ENCODE measurements around the gene GPT2.

GPT2 gene

DNA sequence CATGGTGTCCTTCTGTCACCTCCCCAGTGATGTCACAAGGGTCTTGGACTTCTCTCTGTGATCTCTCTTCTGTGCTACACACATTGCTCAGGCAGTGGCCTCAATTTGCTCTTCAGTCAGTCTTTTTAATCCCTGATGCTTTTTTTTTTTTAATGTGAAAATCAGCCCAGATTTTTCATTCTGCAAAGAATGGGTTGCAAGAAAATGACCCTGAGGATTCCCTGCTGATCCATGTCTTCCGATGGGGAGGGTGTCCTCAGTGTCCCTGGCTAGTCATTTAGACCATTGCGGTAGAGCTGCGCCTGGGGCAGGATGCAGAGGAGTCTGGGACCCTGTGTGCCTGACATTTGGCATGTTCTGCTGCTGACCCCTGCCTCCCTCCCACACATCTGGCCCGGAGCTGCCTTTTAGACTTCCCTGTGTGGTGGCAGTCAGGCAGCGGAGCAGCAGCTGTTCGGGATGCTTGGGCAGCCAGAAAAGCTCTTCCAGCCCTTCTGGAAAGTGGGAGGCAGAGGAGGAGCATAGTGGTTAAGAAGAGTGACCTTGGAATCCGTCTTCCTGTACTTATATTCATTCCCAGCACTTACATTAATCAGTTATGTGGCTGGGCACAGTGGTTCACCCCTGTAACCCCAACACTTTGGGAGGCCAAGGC is 12.3 kb downstream of the GPT2 start:
- DNase-seq (ENCODE audit: low read depth in 2 of 2): no peak

DNA sequence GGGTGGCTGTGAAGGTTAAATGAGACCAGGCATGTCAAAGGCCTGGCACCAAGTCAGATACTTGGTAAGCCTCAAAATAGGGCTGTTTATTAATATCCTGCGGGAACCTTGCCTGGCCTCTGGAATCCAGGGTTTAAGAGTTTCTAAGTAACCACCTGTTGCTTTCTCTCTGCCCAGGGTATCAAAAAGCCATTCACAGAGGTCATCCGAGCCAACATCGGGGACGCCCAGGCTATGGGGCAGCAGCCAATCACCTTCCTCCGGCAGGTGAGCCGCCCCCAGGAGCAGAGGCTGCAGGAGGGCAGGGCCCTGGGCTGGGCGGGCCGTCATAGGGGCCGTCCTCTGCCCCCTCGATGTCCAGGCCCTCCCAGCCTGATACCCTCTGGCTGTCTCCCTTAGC is 13.3 kb downstream of the GPT2 start:
- DNase-seq (ENCODE audit: low read depth in 2 of 2): no peak

DNA sequence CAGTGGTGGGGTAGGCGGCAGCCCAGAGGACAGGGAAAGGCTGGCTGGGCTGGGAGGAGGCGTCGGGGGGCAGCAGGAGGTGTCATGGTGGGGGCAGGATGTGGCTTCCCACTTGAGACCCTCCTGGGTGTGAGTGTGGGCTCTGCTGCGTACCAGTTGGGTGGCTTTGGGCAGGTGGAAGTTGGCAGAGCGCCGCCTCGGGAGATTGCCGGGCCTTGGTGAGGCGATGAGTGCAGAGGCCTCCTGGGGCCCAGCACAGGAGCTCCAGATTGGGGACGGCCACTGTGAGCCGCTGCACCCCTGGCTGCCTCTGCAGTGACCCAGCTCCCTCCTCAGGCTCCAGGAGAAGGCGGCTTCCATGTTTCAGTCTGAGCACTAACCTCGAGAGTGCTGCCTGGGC is 13.8 kb downstream of the GPT2 start:
- DNase-seq (ENCODE audit: low read depth in 2 of 2): no peak

DNA sequence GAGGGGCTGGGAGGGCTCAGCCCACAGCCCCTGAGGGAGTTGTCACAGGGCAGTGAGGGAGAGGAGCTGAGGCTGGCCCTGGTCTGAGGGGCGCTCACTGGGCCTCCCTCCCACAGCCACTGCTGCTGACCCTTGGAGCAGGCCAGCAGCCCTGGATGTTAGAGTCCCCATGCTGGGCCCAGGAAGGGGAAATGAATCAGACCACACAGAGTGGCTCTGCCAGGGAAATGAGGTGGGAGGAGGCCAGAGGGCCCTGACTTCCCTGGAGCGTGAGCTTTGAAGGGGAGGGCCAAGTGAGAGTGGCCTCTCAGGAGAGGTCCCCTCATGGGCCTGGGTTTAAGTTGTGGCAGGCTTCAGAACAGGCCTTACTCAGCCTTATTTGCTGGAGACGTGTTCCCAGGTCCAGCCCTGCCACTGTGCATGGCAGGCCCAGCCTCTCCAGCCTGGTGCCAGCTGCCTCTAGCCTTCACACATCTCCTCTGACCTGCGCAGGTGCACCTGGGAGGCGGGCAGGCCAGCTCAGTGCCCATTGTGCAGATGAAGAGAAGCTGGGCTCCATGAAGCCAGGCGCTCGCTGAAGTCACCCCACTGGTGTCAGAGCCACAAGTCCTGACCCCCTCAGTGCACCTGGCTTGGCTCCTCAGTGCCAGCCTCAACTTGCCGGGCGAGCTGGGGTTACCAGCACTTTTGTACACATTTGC is 15.4 kb downstream of the GPT2 start:
- no peak for DNase-seq (ENCODE audit: low read depth in 2 of 2)

DNA sequence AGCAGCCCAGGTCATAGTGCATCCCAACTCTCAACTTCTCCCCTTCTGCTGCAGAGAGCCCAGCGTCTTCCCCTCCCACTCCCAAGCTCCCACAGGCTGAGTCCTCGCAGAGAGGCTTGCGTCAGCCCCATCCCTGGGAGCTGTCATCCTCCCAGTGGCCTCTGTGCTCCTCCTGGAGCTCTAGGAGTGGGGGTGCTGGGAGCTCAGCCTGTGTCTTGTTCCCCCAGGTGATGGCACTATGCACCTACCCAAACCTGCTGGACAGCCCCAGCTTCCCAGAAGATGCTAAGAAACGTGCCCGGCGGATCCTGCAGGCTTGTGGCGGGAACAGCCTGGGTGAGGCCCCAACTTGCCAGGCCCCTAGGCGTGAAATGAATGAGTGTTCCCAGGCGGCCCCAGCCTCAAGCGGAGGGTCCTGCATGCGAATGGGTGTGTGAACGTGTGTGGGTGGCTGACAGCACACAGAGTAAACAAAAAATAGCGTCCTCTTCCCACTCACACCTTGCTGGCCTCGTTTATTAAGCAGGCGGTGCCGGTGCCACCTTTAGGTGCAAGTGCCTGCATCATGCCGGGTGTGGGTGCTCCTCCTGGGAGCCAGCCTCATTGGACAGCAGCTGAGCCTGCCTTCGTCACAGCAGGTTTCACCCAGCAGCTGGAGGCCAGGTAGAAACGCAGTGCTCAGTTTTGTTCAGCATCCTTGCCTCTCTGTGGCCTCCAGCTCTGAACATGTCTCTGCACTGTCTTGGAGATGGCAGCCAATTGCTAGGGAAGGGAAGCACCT is 16.5 kb downstream of the GPT2 start:
- DNase-seq (ENCODE audit: low read depth in 2 of 2): no peak

DNA sequence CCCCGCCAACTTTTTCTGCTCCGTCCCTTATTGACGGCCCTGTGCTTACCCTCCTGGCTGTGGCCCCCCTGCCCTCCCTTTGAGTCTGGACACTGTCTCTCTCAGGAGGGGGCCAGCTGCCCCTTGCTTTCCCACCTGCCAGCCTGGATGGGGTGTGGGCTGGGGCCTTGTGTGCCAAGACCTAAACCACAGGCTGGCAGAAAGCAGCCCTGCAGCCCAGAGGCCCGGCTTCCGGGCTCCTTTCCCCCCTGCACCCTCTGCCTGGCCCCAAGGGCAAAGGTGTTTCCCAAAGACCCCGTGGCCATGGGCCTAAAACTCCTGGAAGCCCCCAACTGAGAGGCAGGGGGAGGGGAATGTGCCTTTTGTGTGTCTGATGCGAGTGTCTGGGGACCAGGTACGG is 17.5 kb downstream of the GPT2 start:
- DNase-seq (ENCODE audit: low read depth in 2 of 2): no peak

DNA sequence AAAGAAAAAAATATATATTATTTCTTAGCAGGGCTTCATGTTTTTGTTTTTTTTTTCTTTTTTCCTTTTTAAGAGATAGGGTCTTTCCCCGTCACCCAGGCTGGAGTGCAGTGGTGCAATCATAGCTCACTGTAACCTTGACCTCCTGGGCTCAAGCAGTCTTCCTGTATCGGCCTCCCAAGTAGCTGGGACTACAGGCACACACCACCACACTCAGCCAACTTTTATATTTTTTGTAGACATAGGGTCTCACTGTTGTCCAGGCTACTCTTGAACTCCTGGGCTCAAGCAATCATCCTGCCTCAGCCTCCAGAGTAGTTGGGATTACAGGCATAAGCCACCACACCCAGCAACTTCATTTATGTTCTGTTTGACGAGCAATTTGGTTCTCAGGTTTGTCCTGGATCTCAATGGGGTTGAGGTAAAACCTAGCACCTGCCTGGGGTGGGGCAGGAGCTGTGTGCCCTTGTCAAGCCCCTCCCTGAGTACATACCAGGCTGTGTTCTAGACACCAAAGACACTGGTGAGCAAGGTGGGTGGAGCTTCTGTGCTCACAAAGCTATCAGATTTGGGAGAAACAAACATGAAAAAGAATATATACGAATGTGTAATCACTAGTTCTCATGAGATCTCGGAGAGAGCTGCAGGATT is 19.2 kb downstream of the GPT2 start:
- no peak for DNase-seq (ENCODE audit: low read depth in 2 of 2)

DNA sequence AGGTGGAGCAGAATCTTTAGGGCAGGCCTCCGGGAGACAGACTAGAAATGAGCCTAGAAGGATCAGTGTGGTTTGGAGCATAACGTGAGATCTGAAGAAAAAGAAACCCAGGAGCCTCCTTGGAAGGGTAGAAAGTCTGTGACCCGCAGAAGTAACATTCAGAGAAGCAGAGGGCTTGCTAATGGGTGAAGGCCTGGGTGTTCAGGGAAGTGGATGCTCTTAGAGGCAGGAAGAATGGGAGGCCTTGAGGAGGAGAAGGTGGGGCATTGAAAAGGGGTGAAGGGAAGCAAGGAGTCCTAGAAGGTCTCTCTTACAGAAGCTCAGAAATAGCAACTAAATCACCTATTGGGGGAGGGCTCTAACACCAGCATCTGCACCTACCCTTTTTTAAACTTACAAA is 20.3 kb downstream of the GPT2 start:
- DNase-seq (ENCODE audit: low read depth in 2 of 2): no peak

DNA sequence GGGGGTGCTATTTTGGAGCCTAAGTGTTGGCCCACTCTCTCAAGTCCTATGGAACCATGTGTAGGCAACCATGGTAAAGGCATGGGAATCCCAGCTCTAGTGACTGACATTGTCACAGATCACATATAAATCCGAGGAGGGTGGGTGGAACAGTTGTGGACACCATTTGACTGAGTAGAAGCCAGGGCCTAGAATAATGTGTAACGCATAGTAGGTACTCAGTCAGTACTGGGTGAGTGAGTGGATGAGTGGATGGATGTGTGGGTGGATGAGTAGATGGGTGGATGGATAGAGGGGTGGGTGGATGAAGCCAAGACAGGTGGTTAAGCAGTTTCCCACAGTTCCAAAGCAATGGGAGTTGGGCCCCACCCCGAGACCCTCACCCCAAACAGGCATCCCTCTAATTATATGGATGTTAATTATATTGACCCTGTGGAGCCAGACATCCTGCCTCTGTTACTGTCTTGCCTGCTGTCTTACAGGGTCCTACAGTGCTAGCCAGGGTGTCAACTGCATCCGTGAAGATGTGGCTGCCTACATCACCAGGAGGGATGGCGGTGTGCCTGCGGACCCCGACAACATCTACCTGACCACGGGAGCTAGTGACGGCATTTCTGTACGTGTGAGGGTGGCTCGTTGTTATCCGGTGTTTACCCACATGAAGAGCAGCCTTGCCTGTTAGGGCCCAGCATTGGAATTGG is 22.3 kb downstream of the GPT2 start:
- no peak for DNase-seq (ENCODE audit: low read depth in 2 of 2)

DNA sequence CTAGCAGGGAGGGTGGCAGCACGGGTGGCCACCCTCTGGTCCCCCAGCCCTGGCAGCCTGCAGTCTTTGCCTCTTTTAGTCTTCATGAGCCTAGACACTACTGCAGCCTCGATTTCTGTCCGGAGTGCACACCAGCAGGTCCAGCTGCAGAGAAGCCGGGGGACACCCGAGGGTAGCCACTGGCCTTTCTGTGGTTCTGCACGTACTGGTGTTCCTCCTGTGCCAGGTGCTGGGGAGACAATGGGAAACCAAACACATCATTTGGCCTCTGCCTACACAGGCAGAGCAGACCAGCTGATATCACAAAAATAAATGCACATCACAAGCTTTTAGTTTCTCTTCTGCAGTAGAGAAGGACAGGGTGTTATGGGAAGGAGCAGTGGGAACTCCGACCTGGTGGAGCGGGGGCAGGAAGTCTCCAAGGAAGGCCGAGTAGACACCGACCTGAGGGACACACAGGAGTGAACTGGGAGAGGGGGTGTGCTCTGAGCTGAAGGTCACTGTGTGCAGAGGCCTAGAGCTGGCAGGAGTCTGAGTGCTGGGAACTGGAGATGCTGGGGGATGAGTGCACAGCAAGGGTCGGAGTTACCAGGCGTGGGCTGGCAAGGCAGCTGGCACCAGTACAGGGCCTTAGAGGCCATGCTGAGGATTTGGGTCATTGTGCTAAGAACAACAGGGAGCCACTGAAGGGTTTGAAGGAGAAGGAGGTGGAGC is 23.1 kb downstream of the GPT2 start:
- DNase-seq (ENCODE audit: low read depth in 2 of 2): no peak

DNA sequence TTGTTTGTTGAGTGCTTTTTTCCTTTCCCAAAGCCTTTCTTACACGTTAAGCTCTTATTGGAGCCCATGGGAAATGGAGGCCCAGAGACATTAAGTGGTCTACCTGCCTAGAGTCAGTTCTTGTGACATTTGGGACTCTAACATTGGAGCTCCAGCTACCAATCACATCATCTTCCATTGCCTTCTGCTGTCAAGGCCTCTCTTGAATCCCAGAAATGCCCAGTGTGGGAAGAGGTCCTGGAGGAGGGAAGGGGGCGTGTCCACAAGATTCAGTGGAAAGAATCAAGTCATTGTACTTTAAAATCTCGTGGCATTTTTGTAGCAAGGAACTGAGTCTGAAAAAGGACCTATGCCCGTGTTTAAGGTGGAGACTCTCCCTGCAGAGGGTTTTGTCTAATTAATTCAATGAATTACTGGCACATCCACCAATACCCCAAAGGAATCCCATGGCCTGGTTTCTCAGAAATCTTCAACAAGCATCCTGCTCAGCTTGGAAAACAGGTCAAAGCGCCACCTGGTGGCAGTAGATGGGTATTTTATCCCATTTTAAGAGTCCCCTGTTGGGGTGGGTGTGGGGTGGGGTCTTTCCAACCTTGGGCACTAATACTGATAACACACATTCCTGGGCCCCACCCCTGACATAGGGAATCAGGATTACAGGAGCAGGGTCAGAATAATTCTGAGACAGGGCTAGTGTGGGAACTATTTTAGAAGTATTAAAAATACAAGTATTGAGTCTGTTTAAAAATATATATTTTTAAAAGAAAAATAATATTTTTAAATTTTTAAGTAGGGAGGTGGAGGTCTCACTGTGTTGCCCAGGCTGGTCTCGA is 24.6 kb downstream of the GPT2 start:
- DNase-seq (ENCODE audit: low read depth in 2 of 2): peak; percentile 27 to 28

DNA sequence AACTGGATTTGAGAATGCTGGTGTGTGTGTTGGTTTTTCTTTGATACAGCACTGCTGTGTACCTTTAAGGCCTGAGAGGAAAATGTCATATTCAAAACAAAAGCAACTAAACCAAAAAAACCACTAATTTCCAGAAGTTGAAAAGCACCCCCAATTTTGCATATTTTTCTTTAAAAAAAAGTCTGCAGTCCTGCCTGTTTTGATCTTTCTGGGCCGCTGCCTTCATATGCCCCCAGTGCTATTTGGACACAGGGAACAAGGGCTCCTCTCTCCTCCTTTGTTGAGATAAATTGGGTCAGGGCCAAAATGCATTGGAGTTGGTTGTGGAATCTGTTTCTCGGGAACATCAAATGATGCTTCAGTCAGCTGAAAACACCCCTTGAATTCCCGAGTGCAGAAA is 26.9 kb downstream of the GPT2 start:
- no peak for DNase-seq (ENCODE audit: low read depth in 2 of 2)

DNA sequence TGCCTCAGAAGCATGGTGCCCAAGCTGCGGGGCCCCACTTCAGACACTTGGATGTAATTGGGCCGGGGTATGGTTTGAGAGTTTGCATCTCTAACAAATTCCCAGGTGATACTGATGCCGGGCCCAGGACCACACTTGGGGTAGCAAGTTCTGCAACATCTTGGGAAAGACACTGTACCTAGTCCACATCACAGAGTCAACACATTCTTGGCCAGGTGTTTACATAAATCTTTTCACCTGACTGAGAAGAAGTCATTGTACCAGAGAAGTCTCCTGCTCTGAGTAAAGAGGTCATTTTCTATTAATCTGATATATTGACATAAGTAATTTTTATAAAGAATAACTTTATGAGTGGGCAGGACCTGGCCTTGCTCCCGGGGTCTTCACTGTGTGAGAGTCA is 27.5 kb downstream of the GPT2 start:
- DNase-seq (ENCODE audit: low read depth in 2 of 2): no peak

DNA sequence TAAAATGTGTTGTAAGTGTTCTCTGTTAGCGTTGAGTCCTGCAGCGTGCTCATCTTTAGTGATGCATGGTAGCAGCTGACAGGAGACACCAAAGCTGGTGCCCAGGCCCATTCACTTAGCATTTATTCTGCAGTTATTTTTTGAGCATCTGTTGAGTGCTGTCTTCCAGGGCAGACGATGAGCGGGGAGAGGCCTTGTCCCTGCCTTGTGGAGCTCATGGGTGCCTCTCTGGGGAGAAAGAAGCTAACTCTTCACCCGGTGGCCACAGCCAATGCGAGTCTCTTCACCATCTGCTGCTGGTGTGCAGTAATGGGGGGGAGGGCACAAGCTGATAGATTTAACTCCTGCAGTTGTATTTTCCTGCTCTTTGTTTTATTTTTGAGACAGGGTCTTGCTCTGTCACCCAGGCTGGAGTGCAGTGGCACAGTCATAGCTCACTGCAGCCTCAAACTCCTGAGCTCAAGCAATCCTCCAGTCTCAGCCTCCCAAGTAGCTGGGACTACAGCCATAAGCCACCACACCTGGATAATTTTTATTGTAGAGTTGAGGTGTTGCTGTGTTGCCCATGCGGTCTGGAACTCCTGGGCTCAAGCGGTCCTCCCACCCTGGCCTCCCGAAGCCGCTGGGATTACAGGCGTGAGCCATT is 30.5 kb downstream of the GPT2 start:
- no peak for DNase-seq (ENCODE audit: low read depth in 2 of 2)

DNA sequence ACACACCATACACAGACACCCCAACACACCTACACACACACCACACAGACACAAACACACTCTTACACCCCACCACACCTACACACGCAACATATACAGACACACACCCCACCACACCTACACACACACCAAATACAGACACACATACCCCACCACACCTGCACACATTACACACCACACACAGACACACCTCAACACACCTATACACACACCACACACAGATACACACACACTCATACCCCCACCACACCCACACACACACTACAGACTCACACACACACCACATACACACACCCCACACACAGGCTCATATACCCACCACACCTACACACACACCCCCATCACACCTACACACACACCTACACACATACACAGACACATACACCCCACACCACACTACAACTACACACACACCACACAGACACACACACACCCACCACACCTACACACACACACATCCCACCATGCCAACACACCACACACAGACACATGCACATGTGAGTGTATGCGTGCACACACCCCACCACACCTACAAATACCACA is 31.4 kb downstream of the GPT2 start:
- no peak for DNase-seq (ENCODE audit: low read depth in 2 of 2)

DNA sequence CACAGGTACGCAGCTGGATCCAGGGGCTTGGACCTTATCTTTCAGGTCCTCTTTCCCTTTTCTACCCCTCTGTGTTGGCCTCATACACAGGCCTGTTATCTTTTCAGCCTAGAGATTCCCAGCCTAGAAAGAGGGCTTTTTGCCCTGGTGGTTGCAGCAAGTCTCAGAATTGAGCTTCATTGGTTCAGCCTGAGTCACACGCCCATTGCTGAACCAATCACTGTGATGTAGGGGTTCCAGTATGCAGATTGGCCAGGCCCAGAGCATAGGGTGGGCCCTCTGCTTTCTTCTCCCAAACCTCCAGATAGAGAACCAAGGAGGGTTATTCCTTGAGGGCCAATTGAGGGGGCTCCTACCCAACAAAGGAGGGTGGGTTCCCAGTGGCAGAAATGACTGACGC is 32.8 kb downstream of the GPT2 start:
- DNase-seq (ENCODE audit: low read depth in 2 of 2): no peak

DNA sequence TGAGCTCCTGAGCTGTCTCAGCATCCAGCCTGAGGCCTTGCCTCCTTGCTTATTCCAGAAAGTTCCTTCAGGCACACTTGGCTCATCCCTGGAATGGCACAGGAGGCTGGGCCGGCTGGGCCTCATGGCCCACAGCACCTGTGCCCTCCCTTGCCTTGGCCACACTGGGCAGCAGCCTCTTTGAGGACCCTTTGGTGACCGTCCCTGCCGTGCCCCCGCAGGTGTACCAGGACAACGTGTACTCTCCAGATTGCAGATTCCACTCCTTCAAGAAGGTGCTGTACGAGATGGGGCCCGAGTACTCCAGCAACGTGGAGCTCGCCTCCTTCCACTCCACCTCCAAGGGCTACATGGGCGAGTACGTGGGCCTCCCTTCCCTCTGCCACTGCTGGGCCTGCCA is 34.2 kb downstream of the GPT2 start:
- no peak for DNase-seq (ENCODE audit: low read depth in 2 of 2)

DNA sequence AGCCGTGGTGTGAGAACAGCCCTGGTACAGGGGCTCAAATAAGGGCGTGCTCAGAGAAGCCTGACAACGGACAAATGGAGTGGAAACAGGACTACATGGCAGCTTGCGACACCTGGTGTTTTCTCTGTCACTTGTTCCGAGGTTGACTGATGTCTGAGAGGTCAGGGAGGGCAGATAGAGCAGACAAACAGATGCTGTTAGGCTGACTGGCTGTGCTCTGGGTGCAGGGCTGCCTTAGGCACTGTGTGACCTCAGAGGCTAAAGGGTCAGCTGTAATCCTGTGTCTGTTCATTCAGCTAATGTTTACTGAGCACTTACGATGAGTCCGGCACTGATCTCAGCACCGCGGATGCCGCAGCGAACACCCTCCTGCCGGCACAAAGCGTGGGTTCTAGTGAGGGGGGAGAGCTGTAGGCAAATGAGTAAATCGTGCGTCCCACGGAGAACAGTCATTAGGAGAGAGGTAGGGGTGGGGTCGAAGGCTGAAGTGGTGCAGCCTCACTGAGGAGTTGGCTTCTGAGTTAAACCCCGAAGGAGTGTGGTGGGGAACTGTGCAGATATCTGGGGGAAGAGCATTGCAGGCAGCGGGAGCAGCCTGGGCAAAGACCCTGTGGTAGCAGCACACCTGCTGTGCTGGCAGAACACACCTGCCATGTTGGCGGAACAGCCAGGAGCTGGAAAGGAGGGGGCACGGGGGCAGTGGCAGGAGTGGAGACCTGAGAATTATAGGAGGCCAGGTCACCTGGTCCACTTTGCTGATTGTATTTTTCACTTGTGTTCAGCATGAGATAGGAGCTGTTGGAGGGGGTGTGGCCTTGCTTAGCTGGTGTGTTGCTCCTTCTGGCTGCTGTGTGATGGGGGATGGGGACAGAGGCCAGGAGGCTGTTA is 35.0 kb downstream of the GPT2 start:
- no peak for DNase-seq (ENCODE audit: low read depth in 2 of 2)
